Heart left ventricle (tissue), 13 donors: ENCODE data around the gene SERINC5.

Experiments
- CTCF ChIP-seq, 12 donors: fragments of 200-600 bp; sonication (generic) in 4 of 12; IDR thresholded peaks; one replicate each; pipeline versions ENCODE4 v1.5.0 to v1.8.0; 2018 to 2022; ENCODE audit warnings: antibody characterized with exemption in 12 of 12, mild to moderate bottlenecking in 5 of 12
- POLR2A ChIP-seq, 2 donors: fragments of 450-650 bp; IDR thresholded peaks; one replicate each; pipeline ENCODE4 v1.6.1; 2017; ENCODE audit warnings: antibody characterized with exemption in 2 of 2, mild to moderate bottlenecking in 2 of 2, moderate library complexity in 2 of 2
- donor health status: ischemic (EF 13 %, LVEDD 7.1; RV severe dilation, severe dysfunction).
- donor health status: DM: no; HTN: yes; CAD: no.
- donor health status: DM: no; HTN: no; CAD: no.
- donor health status: ischemic (EF 25% LVEDD 6.9; RV normal size, moderate dysfunction).
- donor health status: ischemic (EF 25% LVEDD 5.7; RV mildly dilated, moderate dysfunction).
- donor health status: ischemic (EF 35%, LVEDD 5.7; RV mildly dilated, moderate dysfunction).
- donor health status: nonischemic (EF 11% LVEDD 7.7; RV severe dilation, severe dysfunction).
- donor health status: DM: yes; HTN: yes; CAD: no.
- donor health status: PGD.
- donor health status: ischemic (EF 29% LVEDD 5.4; RV normal size, mild dysfunction).
- donor health status: nonischemic (EF 23%, LVEDD 6.1; RV moderate dilation, normal function).

GRCh38 chr5:80205846-80206245 is 50.0 kb downstream of the SERINC5 start:
- TF ChIP-seq CTCF (IDR thresholded peaks at IDR 0.05) = no peak
- TF ChIP-seq POLR2A (IDR thresholded peaks at IDR 0.05) = no peak
